Skin epidermis (tissue), 12 donors: ENCODE results near the gene ARL10.

Experiments used
- H3K27ac ChIP-seq, 21 experiments: fragments of 200-600 bp; sonication (generic) in 11 of 21; one replicate each; pipeline ENCODE4 v1.5.0; 2020; ENCODE audit warnings: mild to moderate bottlenecking in 3 of 21, inconsistent platforms in 2 of 21, moderate library complexity in 2 of 21
- H3K4me3 ChIP-seq, 7 experiments: fragments of 200-600 bp; sonication (generic) in 2 of 7; one replicate each; pipeline ENCODE4 v1.5.0; 2020; ENCODE audit warnings: inconsistent platforms in 2 of 7, mild to moderate bottlenecking in 2 of 7, moderate library complexity in 1 of 7

The ARL10 gene

DNA sequence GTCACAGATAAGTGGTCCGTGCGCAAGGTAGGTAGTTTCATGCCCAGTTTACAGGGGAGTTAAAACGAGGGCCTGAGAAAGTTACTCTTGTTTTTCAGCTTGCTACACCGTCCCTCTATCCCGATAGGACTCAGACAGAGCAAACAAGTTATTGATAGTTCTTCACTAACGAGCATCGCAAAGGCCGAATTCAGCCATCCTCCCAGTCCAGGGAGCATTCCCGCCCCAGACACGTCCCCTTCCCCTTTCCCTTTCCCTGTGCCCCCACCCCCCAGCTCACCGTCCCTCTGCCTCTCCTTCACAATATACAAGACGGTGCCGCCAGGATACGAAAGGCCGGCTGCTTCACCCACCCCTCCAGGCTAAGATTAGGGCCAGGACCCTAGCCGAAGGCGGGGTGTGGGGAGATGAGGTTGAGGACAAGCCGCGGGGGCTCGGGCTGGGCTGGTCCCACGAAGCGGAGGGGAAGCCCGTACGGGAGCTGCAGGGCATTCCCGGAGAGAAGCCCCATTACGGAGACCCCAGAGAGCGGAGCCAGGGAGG lies 4.3 kb upstream of the ARL10 start:
- peak overlapping the region; percentile 20 to 93 (median 86) for H3K27ac ChIP-seq
- H3K4me3 ChIP-seq = peak overlapping the region; percentile 73 to 99 (median 86)

DNA sequence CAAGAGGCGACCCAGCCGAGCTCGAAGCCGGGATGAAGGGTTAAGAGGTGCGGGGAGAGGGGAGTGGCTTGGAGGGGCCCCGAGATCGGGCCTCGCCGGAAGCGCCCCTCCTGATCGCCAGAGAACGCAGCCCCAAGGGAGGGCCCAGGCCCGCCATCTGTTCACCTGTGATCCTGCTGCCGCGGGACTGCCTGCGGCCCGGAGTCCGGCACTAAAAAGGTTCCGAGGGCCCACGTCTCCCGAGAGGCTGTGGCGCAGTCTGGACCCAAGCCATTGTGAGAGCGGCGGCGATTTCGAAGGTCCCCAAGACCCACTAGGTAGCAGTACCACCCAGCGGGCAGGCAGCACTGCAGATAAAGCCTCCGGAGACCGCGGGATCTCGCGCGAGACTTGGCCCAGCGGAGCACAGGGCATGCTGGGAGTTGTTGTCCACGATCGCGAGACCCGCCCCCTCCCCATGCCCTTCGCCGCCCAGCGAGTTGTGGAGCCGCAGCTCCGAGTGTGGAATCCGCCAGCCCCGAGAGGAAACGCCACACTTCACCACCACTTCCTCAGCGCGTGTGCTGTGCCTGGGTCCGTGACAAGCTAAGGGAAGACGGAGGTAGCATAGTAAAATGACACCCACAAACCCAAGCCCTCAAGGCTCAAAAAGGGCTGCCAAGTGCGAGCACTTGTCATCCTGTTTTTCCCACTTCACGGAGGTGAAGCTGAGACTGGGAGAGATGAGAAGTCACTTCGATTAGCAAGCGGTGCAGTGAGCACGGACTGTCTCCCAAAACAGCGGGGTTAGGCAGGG lies 3.7 kb upstream of the ARL10 start, which contains the start of gene KIAA1191:
Gene KIAA1191 (minus strand): TSS at position 328 of the 796 bp plus-strand sequence. CDS start 2,256 bp downstream, outside the sequence.
- H3K27ac ChIP-seq = peak within 1 kb of the TSS; percentile 20 to 93 (median 86)
- peak within 1 kb of the TSS; percentile 73 to 99 (median 86) for H3K4me3 ChIP-seq

DNA sequence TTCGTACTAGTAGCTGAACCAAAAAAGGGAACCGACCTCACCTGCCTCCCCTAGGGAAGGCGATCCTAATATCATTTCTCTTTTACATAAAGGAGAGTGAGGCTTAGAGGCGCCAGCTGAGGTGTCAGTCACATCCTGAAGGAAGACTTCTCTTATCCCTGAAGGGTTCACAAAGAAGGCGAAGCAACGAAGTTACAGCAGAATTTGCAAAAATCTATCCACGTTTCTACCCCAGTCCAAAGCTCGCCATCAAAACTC lies 3.1 kb upstream of the ARL10 start:
- H3K4me3 ChIP-seq = peak overlapping the region; percentile 73 to 99 (median 86)
- H3K27ac ChIP-seq = peak overlapping the region in 16 of 21 experiments; percentile 24 to 92 (median 86)

DNA sequence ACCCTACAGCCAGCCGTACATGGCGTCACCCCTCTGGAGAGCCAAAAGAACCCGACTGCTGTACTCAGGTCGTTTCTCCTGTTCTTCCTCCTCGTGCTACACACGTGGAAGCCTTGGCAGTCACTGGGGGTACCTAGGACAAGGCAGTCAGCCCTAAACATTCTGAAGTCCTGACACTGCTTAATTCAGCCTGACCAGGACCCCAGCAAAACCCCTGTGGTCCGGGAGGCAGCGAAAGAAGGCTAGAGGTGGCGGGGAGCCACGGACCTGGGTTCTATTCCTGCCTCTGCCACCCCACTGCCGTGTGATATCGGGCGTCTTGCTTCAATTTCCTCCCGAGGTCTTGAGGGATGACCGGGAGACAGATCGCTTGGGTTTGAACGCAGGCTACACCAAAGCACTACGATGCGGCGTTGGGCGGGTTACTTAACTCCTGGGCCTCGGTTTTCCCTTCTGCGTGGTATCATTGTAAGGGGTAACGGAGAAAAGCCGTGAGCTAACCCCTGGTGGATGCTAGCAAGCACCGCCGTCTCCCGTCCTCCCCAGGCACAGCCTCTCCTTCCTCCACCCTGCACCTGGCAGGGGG lies 429 bp upstream of the ARL10 start:
- peak overlapping the region in 20 of 21 experiments; percentile 0 to 86 (median 76) for H3K27ac ChIP-seq
- H3K4me3 ChIP-seq = peak overlapping the region; percentile 56 to 92 (median 79)

DNA sequence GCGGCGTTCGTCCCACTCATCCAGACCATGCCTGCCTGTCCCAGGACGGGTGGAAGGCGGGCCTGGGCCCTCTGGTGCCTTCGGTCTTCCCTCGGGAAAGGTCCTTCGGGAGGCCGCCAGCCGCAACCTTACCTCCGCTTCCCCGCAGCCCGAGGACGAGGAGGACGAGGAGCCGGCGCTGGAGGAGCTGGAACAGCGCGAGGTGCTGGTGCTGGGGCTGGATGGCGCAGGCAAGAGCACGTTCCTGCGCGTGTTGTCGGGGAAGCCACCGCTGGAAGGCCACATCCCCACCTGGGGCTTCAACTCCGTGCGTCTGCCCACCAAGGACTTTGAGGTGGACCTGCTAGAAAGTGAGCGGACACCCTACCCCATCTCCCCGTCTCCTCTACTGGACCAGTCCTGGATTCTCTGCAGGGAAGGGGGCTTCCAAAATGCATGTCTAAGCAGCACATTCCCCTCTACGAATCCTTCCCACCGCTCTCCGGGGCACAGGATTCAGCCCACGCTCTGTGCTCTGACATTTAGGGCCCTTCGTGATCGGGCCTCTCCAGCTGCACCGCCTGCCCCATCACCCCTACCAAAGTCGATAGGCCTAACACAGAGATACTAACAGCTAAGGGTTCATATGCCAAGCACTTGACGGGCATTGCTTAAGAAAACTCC lies 1.1 kb downstream of the ARL10 start:
- Histone ChIP-seq H3K27ac (peak overlapping the region in 17 of 21 experiments; percentile 48 to 86 (median 76)), H3K4me3 (peak overlapping the region; percentile 56 to 92 (median 79))

DNA sequence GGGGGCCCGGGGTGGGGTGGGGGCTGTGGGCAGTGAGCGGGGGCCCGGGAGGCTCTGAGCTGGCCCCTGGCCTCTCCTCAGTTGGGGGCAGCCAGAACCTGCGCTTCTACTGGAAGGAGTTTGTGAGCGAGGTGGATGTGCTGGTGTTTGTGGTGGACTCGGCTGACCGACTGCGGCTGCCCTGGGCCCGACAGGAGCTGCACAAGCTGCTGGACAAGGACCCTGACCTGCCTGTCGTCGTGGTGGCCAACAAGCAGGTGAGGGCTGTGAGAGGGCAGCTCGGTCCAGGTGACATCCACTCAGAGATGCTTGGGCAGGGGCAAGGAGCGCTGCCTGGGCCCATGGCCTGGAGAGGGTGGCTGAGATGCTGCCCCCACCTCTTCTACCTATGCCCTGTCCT lies 3.4 kb downstream of the ARL10 start:
- H3K27ac ChIP-seq = no peak overlapping the region
- no peak overlapping the region for H3K4me3 ChIP-seq

DNA sequence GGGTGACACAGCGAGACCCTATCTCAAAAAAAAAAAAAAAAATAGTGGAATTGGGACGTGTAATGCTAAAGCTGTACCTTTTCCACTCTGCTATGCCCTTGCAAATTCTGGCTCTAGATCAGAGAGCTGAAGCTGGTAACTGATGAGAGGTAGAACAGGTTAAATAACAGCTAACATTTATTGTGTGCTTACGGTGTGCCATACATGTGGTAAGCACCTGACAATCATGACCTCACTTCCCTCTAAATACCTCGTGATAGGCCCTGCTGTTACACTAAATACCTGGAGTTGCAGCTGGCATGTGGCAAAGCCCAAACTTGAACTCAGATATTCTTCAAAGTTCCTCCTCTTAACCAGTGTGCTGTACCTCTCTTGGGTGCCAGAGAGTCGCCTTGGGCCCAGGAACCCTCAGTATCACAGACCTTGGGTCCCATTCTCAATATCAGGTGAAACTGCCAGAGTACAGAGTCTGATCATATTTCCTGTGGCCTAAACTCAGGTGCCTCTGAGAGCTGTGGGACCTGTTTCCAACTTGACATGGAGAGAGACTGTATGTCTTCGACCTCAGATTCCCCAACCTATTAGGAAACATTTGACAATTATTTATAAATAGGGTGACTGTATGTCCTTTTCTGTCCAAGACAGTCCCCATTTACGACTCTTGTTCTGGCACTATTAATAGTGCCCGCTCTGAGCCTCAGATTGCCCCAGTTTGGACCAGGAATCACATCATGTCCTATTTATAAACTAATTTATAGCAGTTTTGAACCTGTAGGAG lies 4.8 kb downstream of the ARL10 start:
- Histone ChIP-seq H3K4me3 (no peak overlapping the region), H3K27ac (no peak overlapping the region)

DNA sequence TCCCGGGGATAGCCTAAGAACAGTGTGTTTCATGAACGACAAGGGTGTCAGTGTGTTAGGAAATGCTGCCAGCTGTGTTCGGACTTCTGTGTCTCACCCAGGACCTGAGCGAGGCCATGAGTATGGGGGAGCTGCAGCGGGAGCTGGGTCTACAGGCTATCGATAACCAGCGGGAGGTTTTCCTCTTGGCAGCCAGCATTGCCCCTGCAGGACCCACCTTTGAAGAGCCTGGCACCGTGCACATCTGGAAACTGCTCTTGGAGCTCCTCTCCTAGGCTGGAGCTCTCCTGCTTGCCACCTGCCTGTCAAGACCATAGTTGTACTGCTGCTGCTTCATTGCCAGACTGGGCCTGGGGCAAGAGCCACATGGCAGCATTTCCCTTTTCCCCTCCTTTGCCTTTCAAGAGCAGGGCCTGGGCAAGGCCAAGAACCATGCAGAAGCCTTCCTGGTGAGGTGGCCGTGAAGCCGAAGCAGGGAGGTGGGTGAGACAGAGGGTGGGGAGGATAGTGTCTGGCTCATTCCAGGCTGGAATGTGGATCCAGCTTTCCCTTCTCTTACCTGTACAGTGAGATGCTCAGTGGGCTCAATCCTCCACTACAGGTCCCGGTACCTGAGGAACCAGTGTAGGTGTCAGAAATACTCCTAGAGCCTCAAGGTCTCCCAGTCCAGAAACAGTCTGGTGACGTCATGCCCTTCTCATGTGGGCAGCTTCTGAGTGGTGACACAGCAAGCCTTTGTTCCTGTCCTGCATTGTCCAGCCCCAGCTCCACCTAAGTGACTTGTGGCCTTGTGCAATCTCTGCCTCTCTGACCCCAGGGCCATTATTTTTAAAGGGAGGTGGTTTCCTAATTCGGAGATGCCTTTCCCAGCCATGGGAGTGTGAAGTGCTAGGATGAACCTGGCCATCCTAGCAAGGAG lies 6.6 kb downstream of the ARL10 start:
- Histone ChIP-seq H3K4me3 (no peak overlapping the region), H3K27ac (peak overlapping the region in 1 of 21 experiments; percentile 31)

DNA sequence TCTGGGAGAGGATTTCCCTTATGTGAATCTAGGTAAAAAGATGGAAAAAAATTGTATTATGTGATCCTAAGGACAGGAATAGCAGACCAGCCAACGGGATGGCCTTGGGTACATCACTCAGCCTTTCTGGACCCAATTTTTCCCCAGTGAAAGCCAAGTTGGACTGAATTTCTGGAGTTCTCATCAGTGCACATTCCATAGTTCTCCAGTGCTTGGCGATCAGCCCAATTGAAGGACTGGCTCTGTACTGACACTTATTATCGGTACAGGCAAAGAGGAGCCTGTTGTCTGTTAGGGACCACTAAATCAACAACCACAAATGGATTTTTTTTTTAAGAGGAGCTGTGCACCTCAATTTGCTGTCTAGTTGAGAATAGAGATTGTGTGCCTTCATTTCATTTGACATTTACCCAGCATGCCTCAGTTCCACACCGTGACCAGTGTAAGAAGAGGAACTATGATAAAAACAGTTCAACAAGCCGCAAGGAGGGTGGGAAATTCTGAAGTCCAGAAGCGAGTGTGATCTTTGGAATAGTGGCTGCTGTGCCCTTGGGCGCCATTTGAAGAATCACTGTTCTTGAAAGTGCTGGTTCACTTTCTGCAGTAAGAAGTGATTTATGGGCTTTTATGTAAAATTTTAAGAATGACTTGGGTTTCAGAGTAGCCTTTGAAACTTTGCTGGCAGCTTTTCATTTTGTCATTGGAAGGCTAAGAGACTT lies 8.0 kb downstream of the ARL10 start:
- no peak overlapping the region for H3K4me3 ChIP-seq
- no peak overlapping the region for H3K27ac ChIP-seq

DNA sequence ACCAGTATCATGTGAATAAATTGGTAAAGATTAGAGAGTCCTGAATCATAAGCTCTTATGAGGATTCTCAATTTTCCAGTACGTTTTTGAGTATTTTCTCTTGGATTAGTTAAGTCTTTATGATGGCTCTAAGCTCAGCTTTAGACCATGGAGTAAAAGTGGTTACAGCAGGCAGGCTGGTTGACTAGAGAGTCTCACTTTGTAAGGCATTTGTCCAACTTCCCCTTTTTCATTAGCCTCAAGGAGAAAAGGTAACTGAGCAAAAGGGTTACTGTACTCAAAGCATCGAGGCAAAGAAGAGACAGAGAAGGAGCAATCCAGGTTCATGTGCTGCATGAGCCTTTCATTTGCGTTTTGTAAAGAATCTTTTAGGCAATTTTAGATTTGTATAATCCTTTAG lies 14.6 kb downstream of the ARL10 start:
- no peak overlapping the region for H3K27ac ChIP-seq

DNA sequence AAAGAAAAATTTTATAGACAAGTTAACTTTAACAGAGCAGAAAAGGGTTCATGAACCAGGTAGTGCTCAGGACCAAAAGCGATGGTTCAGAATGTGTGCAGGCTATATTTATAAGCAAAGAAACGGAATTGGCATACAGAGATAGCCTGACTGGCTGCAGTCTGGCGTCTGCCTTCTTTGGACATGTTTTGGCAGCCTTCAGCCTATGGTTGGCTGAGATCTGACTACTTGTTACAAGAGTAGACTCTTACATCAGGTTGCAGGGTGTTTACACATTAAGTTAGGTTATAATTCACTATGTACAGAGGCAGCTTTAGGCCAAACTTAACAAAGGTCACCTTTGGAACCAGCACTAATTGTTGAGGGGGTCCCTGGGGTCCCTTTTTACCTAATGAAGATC lies 16.1 kb downstream of the ARL10 start:
- Histone ChIP-seq H3K4me3 (no peak overlapping the region), H3K27ac (peak overlapping the region in 2 of 21 experiments; percentile 31 to 42)

More for the DNA sequence above, 14.6 kb downstream of the ARL10 start:
- H3K4me3 ChIP-seq = no peak overlapping the region

DNA sequence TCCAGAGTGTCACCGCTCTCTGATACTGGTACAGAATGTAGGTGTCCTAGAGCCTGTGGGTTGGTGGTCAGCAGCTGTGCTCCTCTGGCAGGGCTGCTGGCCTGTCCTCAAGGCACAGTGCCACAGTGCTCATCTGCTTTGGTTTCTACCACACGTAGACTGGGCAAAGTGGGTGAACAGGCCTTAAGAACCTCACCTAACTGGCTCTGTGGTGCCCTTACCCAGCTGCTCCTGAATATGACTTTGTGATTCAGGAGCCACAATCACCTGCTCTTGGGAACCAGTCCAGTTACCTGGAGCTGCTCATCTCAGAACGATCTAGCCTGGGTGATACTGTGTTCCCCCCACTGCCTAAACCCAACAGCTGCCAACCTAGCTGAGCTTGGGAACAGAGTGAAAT lies 16.7 kb downstream of the ARL10 start:
- H3K27ac ChIP-seq = peak overlapping the region in 2 of 21 experiments; percentile 31 to 42

DNA sequence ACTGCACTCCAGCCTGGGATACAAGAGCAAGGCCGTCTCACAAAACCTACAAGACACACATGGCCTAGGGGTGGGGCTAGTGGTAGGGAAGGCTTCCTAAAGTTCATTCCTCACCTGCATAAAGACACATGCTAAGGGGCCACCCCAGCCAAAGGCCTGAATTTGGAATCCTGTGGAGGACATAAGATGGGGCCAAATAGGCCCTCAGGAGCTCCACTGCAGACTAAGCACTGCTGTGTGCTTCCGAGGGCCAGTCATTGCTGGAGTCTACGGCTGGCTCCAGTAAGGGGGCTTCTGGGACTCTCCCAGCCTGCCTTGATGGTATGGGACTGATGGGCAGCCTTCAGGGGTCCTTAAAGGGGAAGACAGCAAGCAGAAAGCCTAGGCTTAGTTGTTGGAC lies 17.4 kb downstream of the ARL10 start:
- H3K4me3 ChIP-seq = no peak overlapping the region

More for the DNA sequence above, 16.7 kb downstream of the ARL10 start:
- H3K4me3 ChIP-seq = no peak overlapping the region

DNA sequence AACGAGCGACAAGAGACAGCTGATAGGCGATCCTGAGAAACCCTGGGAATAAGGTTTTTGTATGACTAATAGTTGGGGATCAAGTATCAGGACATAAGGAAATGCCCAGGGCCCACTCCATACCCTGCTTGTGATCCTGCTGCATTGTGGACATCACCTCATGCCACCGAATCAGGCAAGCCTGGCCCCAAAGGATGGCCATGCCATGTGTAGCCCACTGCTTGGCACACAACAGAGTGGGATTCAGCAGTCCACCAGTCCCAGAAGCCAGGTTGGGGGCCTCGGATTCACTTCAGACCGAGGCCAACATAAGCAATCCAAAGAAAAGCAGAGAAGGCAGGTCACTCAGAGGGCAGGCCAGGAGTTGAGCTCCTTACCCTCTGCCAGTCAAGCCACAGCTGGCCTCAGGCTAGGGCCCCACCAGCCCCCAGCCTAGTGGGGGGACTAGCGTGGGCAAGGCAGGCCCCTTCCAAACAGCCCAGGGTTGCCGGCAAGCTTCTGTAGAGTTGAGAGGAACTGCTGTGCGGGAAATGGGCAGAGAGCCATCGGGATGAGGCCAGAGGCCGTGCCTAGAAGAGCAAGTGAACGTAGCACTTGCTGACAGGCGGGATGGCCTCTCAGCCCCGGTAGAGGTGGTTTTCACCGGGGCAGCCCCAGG lies 18.1 kb downstream of the ARL10 start:
- Histone ChIP-seq H3K4me3 (no peak overlapping the region), H3K27ac (no peak overlapping the region)

More for the DNA sequence above, 17.4 kb downstream of the ARL10 start:
- no peak overlapping the region for H3K27ac ChIP-seq

DNA sequence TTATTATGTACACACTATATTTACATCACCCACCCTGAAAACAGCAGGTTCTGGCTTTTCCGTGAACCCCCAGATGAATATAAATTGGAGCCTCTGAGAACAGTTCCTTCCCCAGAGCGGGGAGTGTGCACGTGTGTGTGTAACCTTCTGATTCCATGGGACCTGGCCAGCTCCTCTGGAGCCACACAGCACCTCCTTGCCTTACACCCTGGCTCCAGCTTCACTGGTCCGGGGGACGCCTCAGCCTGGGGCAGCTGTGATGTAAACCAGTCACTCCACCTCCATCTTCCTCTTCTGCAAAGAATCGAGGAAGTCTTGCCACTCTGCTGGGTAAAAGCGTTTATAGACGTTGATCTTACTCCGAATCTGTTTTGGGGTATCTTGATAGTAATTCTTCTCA lies 18.7 kb downstream of the ARL10 start:
- Histone ChIP-seq H3K4me3 (no peak overlapping the region), H3K27ac (no peak overlapping the region)

DNA sequence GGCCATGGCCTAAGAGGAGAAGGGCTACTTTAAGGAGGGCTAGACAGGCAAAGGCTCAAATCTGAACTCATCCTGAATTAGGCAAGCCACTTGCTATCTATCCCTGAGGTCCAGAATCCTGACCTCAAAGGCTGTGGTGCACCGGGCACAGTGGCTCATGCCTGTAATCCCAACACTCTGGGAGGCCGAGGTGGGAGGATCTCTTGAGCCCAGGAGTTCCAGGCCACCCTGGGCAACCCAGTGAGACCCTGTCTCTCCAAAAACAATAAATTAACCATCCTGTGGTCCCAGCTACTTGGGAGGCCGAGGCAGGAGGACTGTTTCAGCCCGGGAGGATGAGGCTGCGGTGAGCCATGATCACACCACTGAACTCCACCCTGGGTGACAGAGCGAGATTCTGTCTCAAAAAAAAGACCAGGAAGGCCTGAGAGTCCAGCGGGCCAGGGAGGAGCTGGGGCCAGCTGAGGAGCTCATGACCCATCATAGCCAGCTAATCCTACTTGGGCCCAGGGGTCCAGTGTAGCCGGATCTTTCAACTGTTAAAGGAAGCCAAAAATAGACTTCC lies 19.2 kb downstream of the ARL10 start:
- H3K4me3 ChIP-seq = no peak overlapping the region
- no peak overlapping the region for H3K27ac ChIP-seq

DNA sequence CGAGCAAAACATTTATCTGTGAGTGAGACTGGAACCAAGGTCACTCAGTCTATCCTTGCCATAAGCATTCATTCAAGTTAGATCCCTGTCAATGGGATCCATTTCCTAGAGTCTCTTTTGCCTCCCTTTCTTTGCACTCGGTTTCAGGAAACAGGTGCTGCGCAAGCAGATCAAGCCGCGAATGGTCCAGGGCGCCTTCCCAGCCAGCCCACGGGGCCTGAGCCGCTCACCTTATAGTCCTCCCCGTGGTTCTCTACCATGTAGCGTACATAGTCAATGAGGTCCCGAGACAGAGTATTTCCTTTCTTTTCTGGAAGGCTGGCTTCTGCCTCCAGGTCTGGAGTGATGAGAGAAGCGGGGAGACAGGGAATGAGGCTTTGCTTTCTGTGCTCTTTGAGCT lies 19.7 kb downstream of the ARL10 start:
- Histone ChIP-seq H3K27ac (no peak overlapping the region), H3K4me3 (no peak overlapping the region)
